ENCODE measurements around the gene CNTN4. TPM values are rescaled to one million over a fixed set of nuclear protein-coding genes. Genes with fewer than 3 reads are reported as not detected.

The CNTN4 gene
- total RNA-seq, 1 donor from 2014 or later: 16.1 TPM

GRCh38 chr3:2923390-2923789 is 824.7 kb downstream of the CNTN4 start:
- no peak for TF ChIP-seq CTCF (IDR thresholded peaks at IDR 0.05; ENCODE audit: unreplicated experiment)
- H3K4me1 Mint-ChIP-seq (ENCODE audit: low read depth): no peaks in the 10 kb centered on the region
- H3K27ac Mint-ChIP-seq: no peak overlapping the region
- H3K4me3 Mint-ChIP-seq (ENCODE audit: low read depth): no peak overlapping the region
- peaks cover under 1% of the 10 kb centered on the region for H3K9me3 Mint-ChIP-seq (ENCODE audit: low read depth)
- H3K36me3 Mint-ChIP-seq (ENCODE audit: insufficient read depth): no peaks in the 10 kb centered on the region
- no peaks in the 10 kb centered on the region for H3K27me3 Mint-ChIP-seq
- no peak for DNase-seq (ENCODE audit: low spot score, unreplicated experiment)

- H3K4me1 Mint-ChIP-seq (ENCODE audit: low read depth): no peaks in the 10 kb centered on the region
- H3K9me3 Mint-ChIP-seq (ENCODE audit: low read depth): peaks cover 3% of the 10 kb centered on the region
- no peaks in the 10 kb centered on the region for H3K27me3 Mint-ChIP-seq
- DNase-seq (ENCODE audit: low spot score, unreplicated experiment): no peak
- no peak for TF ChIP-seq CTCF (IDR thresholded peaks at IDR 0.05; ENCODE audit: unreplicated experiment)
- H3K36me3 Mint-ChIP-seq (ENCODE audit: insufficient read depth): peaks cover 2% of the 10 kb centered on the region
- no peak overlapping the region for H3K27ac Mint-ChIP-seq
- H3K4me3 Mint-ChIP-seq (ENCODE audit: low read depth): no peak overlapping the region
Measured at GRCh38 chr3:2927259-2927658, 828.6 kb downstream of the CNTN4 start.

GRCh38 chr3:2929574-2929973 is 830.9 kb downstream of the CNTN4 start:
- Mint-ChIP-seq H3K27me3 (no peaks in the 10 kb centered on the region), H3K36me3 (ENCODE audit: insufficient read depth) (peaks cover 4% of the 10 kb centered on the region)
- DNase-seq (ENCODE audit: low spot score, unreplicated experiment): no peak

GRCh38 chr3:2931265-2931664 is 832.6 kb downstream of the CNTN4 start:
- Mint-ChIP-seq H3K4me3 (ENCODE audit: low read depth) (no peak overlapping the region), H3K9me3 (ENCODE audit: low read depth) (peaks cover 3% of the 10 kb centered on the region), H3K27ac (no peak overlapping the region), H3K27me3 (no peaks in the 10 kb centered on the region), H3K4me1 (ENCODE audit: low read depth) (no peaks in the 10 kb centered on the region), H3K36me3 (ENCODE audit: insufficient read depth) (peaks cover 4% of the 10 kb centered on the region)
- TF ChIP-seq CTCF (IDR thresholded peaks at IDR 0.05; ENCODE audit: unreplicated experiment): no peak
- DNase-seq (ENCODE audit: low spot score, unreplicated experiment): no peak

More at GRCh38 chr3:2929574-2929973, 830.9 kb downstream of the CNTN4 start:
- Mint-ChIP-seq H3K4me3 (ENCODE audit: low read depth) (no peak overlapping the region), H3K9me3 (ENCODE audit: low read depth) (peaks cover 3% of the 10 kb centered on the region), H3K27ac (no peak overlapping the region), H3K4me1 (ENCODE audit: low read depth) (no peaks in the 10 kb centered on the region)
- TF ChIP-seq CTCF (IDR thresholded peaks at IDR 0.05; ENCODE audit: unreplicated experiment): no peak

GRCh38 chr3:2934541-2934940 is 835.9 kb downstream of the CNTN4 start:
- no peaks in the 10 kb centered on the region for H3K4me1 Mint-ChIP-seq (ENCODE audit: low read depth)
- no peak for TF ChIP-seq CTCF (IDR thresholded peaks at IDR 0.05; ENCODE audit: unreplicated experiment)
- H3K36me3 Mint-ChIP-seq (ENCODE audit: insufficient read depth): peaks cover 4% of the 10 kb centered on the region
- H3K27ac Mint-ChIP-seq: no peak overlapping the region
- H3K9me3 Mint-ChIP-seq (ENCODE audit: low read depth): peaks cover 3% of the 10 kb centered on the region
- H3K27me3 Mint-ChIP-seq: no peaks in the 10 kb centered on the region
- H3K4me3 Mint-ChIP-seq (ENCODE audit: low read depth): no peak overlapping the region
- no peak for DNase-seq (ENCODE audit: low spot score, unreplicated experiment)

All from progenitor cell of endocrine pancreas (in vitro differentiated cells).